HEK293 (cell line): ENCODE measurements around the gene EFHD1.

ENCODE experiments used
- CTCF ChIP-seq: fragments of 450-650 bp; formaldehyde crosslinking; IDR thresholded peaks from 2 replicates; pipeline ENCODE4 v1.5.1; 2016; ENCODE audit warnings: missing biosample characterization, missing genetic modification characterization
- TRIM28 ChIP-seq: IDR thresholded peaks from 2 replicates; pipeline ENCODE4 v1.6.1; 2011; ENCODE audit warnings: low read length, control low read depth, borderline replicate concordance
- ZNF121 ChIP-seq: fragments of 450-650 bp; formaldehyde crosslinking; IDR thresholded peaks from 2 replicates; pipeline ENCODE4 v1.5.1; 2016; ENCODE audit warnings: missing biosample characterization, missing genetic modification characterization
- ZNF280D ChIP-seq: fragments of 450-650 bp; formaldehyde crosslinking; IDR thresholded peaks from 2 replicates; pipeline ENCODE4 v1.5.1; 2016; ENCODE audit warnings: missing biosample characterization, missing genetic modification characterization

GRCh38 chr2:232697807-232698110 lies 64.4 kb downstream of the EFHD1 start:
- TF ChIP-seq CTCF = no peak
- no peak for TF ChIP-seq ZNF280D (tag by site-specific recombination)
- no peak for TF ChIP-seq ZNF121
- TF ChIP-seq TRIM28 = no peak
